Right lobe of liver (tissue), 4 donors: ENCODE measurements around the gene TNXB.

Source experiments
- POLR2A ChIP-seq: fragments of 450-650 bp; IDR thresholded peaks from one replicate; pipeline ENCODE4 v1.6.1; 2017; ENCODE audit warnings: antibody characterized with exemption, mild to moderate bottlenecking
- TF ChIP-seq, protein P1 (sequence below), 4 donors: fragments of 200-600 bp in 3 of 4; fragments of 450-650 bp in 1 of 4; IDR thresholded peaks; one replicate each; pipeline versions ENCODE4 v1.5.1 to v1.8.0; 2016 to 2022; ENCODE audit warnings: antibody characterized with exemption in 4 of 4, mild to moderate bottlenecking in 2 of 4
- donor health status: DM: no; HTN: no; CAD: no.
- donor health status: DM: no; HTN: no; CAD: no.
- donor health status: DM: no; HTN: yes; CAD: no.

DNA sequence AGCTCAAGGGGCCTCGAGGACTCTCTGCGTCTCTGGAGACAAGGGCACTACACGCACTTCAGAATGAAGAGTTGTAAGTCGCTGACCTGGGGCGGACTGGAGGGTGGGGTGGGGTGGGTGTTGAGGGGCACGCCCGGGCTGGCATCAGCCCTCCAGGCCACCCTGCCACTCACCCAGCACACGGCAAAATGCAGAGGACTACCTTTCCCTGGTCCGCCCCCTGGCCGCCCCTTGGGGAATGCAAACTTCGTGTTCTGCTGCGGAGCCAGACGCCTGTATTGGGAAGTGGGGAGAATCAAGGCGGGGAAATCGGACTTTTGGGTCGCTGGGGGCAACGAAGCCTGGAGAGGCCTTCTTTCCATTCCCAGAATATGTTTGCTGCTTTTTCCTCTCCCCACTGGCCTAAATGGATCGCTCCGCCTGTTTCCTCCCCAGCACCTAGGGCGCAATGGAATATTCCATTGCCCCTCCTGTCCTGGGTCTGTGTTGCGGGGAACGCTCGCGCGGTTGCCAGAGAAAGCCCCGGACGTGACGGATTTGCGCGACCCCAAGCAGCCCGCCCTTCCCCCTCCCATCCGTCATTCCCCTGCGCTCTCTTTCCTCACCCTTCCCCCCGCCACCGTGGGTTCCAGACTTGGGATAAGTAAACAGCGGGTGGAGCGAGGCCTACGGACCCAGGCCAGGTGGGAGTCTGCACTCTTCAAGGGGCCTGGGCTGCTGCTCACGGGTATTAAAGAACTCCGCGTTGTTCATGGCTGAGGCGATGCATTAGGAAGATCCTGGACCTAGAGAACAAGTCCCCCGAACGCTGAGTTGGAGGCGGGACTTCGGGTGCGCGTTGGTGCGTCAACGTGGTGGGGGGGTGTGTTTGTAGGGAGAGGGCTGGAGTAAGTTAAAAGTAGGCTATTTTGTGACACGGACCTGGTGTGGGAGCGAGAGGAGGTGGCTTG is 44.7 kb upstream of the TNXB start, which contains the start of gene PPT2:
- TF ChIP-seq, protein P1, sequence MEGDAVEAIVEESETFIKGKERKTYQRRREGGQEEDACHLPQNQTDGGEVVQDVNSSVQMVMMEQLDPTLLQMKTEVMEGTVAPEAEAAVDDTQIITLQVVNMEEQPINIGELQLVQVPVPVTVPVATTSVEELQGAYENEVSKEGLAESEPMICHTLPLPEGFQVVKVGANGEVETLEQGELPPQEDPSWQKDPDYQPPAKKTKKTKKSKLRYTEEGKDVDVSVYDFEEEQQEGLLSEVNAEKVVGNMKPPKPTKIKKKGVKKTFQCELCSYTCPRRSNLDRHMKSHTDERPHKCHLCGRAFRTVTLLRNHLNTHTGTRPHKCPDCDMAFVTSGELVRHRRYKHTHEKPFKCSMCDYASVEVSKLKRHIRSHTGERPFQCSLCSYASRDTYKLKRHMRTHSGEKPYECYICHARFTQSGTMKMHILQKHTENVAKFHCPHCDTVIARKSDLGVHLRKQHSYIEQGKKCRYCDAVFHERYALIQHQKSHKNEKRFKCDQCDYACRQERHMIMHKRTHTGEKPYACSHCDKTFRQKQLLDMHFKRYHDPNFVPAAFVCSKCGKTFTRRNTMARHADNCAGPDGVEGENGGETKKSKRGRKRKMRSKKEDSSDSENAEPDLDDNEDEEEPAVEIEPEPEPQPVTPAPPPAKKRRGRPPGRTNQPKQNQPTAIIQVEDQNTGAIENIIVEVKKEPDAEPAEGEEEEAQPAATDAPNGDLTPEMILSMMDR (IDR thresholded peaks at IDR 0.05): peak in 1 of 4 donors; percentile 12
- no peak for TF ChIP-seq POLR2A
